Activated naive CD4-positive, alpha-beta T cell treated with anti-CD3 and anti-CD28 coated beads, Interleukin-2, amount 10 ng/mL, durations not matched to agents 7 days and 5 days (primary cell): ENCODE results near the gene HTR6.
A peak's percentile ranks its signal among the peaks of the same experiment; 100 is the strongest.

Experiments used
- CTCF ChIA-PET: fragments of 350-600 bp; sonication (Branson Sonifier 250); formaldehyde crosslinking; loops from one replicate; lab custom pipeline; 2021; ENCODE audit warnings: antibody characterized with exemption; lab: Charles Lee
- DNase-seq: peaks from one replicate; pipeline ENCODE4 v3.0.0-alpha.2; 2020
- H3K27ac Mint-ChIP-seq: one replicate; pipeline ENCODE4 v1.8.0; 2021; ENCODE audit warnings: mild to moderate bottlenecking, moderate library complexity, mixed read lengths
- H3K27me3 Mint-ChIP-seq: one replicate; pipeline ENCODE4 v1.8.0; 2021; ENCODE audit warnings: mild to moderate bottlenecking, mixed read lengths
- H3K36me3 Mint-ChIP-seq: one replicate; pipeline ENCODE4 v1.8.0; 2021; ENCODE audit warnings: mixed read lengths
- H3K4me1 Mint-ChIP-seq: one replicate; pipeline ENCODE4 v1.8.0; 2021; ENCODE audit warnings: mixed read lengths
- H3K4me3 Mint-ChIP-seq: one replicate; pipeline ENCODE4 v1.8.0; 2021; ENCODE audit warnings: mild to moderate bottlenecking, moderate library complexity, mixed read lengths
- H3K9me3 Mint-ChIP-seq: one replicate; pipeline ENCODE4 v1.8.0; 2021; ENCODE audit warnings: mixed read lengths

Gene HTR6

DNA sequence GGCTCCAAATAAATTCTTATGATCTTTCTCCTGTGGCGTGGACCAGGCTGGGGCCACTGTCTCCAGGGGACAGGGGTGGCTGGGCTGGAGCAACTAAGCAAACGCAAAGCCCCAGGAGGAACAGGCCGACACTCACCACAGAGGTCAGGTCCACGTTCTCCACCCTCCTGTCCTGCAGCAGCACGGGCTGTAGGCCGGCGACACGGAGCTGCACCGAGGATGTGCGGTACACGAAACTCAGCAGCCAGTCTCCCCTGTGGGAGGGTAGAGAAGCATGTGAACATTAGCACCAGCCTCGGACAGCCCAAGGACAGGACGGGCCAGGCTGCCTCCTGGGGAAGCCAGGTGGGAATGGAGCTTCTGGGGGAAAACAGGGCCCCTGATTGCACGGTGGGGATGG lies 29.6 kb downstream of the HTR6 start:
- peaks cover 14% of the 10 kb centered on the region for H3K9me3 Mint-ChIP-seq
- H3K36me3 Mint-ChIP-seq: peaks cover 33% of the 10 kb centered on the region
- no peak for DNase-seq
- H3K27me3 Mint-ChIP-seq: no peaks in the 10 kb centered on the region
- CTCF ChIA-PET: interaction anchor here (1.0 to 2.0 kb wide), 3 partner anchors 9 to 17 kb away, joined by 3 to 5 read pairs (median 4); no protein-coding TSS in a partner anchor
- peaks cover 5% of the 10 kb centered on the region for H3K4me1 Mint-ChIP-seq
- no peak overlapping the region for H3K4me3 Mint-ChIP-seq
- no peak overlapping the region for H3K27ac Mint-ChIP-seq

DNA sequence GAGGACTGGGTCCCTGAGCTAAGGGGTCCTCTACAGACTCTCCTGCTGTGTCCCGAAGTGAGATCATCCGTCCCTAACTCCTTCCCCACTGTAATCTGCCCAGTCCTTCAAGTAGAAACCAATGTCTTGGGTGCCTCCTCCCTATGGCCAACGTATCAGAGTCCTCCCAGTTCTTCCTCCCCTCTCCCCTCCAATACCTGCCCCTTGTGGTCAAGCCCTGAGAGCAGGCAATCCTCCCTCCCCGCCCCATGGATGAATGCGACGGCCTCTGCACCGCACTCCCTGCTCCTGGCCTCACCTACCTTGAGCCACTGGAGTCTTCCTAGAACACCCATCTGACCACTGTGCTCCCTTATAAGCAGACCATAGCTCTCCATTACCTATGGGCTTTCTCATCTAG lies 31.1 kb downstream of the HTR6 start:
- no peak for DNase-seq
- H3K4me1 Mint-ChIP-seq: no peaks in the 10 kb centered on the region
- H3K27ac Mint-ChIP-seq: no peak overlapping the region
- CTCF ChIA-PET: interaction anchor here (1.9 to 2.0 kb wide), 2 partner anchors 10 to 34 kb away, joined by 4 to 5 read pairs; no protein-coding TSS in a partner anchor
- H3K36me3 Mint-ChIP-seq: peaks cover 23% of the 10 kb centered on the region
- H3K9me3 Mint-ChIP-seq: peaks cover 4% of the 10 kb centered on the region
- H3K27me3 Mint-ChIP-seq: no peaks in the 10 kb centered on the region
- no peak overlapping the region for H3K4me3 Mint-ChIP-seq

DNA sequence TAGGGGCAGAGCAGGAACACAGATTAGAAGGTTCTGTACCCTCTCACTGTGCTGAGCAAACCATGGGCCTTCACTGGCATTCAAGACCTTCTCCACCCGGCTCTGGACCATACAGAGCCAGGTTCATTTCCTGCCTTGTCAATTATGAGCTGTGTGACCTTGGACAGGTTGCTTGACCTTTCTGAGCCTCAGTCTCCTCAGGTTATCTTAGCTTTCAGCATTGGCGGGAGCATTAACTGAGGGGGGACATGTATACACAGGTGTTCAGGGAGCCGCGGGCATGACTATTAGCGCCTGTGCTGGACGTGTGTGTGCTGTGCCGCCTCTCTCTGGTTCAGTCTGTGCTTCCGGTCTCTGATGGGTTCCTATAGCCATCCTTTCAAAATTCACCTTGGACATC lies 32.1 kb downstream of the HTR6 start:
- H3K4me1 Mint-ChIP-seq: no peaks in the 10 kb centered on the region
- no peaks in the 10 kb centered on the region for H3K9me3 Mint-ChIP-seq
- H3K27ac Mint-ChIP-seq: no peak overlapping the region
- no peaks in the 10 kb centered on the region for H3K27me3 Mint-ChIP-seq
- peaks cover 15% of the 10 kb centered on the region for H3K36me3 Mint-ChIP-seq
- DNase-seq: no peak
- CTCF ChIA-PET: interaction anchor here (1.9 kb wide), 1 partner anchor 35 kb away, joined by 4 read pairs; no protein-coding TSS in a partner anchor
- H3K4me3 Mint-ChIP-seq: no peak overlapping the region

DNA sequence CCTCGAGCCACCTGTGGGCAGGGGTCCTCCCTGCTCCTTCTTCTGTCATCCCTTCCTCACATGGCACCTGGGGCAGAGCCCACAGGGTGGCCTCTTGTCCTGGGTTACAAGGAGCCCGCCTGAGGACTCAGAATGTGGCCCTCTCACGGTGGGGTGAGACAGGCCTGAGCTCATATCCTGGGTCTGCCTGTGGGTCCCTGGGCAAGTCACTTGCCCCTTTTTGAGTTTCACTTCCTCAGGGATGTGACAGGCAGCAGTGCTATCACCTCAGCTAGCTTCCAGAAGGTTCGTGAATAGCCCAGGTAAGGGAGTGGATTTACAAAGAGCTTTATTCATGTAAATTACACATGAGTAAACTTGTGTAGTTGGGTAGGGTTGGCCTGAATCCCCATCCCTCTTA lies 33.5 kb downstream of the HTR6 start:
- Mint-ChIP-seq H3K27ac (no peak overlapping the region), H3K4me1 (no peaks in the 10 kb centered on the region), H3K27me3 (no peaks in the 10 kb centered on the region), H3K9me3 (no peaks in the 10 kb centered on the region), H3K4me3 (no peak overlapping the region), H3K36me3 (peaks cover 13% of the 10 kb centered on the region)
- no peak for DNase-seq
- CTCF ChIA-PET: interaction anchor here (0.6 kb wide), 1 partner anchor 64 kb away, joined by 3 read pairs; no protein-coding TSS in a partner anchor

DNA sequence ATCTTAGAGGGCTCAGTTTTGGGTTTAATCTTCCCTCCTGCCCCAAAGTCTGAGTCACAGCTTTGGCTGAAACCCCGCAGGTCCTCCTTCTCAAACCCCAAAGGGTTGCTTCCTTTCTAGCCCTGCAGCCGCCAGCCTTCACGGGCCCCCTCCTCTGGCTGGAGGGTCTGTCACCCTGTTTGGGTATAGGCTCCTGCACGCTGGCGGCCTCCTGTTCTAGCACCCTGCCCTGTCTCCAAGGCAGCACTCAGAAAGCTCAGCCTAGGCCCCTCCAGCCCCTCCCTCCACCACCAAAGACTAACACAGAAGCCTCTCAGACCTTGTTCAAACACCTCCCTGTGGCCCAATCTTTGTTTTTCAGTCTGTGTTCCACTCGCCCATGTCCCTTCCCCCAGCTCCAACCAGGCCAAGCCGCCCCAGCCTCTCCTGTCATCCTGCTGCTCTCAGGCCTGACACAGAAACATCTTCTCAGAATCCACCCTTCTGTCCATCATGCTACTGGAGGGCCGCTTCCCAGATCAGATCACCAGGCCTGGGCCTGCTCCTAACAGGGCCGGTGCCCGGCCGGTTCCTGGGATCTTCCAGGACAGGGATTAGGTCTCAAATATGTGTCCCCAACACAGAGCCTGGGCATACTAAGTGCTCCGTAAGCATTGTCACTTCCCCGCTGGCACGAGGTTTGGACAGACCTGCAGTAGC lies 35.6 kb downstream of the HTR6 start:
- DNase-seq: no peak
- H3K36me3 Mint-ChIP-seq: peaks cover 10% of the 10 kb centered on the region
- peaks cover 7% of the 10 kb centered on the region for H3K4me1 Mint-ChIP-seq
- no peak overlapping the region for H3K4me3 Mint-ChIP-seq
- H3K9me3 Mint-ChIP-seq: no peaks in the 10 kb centered on the region
- H3K27ac Mint-ChIP-seq: no peak overlapping the region
- CTCF ChIA-PET: no interaction called here
- H3K27me3 Mint-ChIP-seq: no peaks in the 10 kb centered on the region

GRCh38 chr1:19703280-19703679 lies 38.6 kb downstream of the HTR6 start:
- Mint-ChIP-seq H3K36me3 (peaks cover 4% of the 10 kb centered on the region), H3K9me3 (no peaks in the 10 kb centered on the region), H3K27me3 (no peaks in the 10 kb centered on the region), H3K27ac (no peak overlapping the region), H3K4me3 (no peak overlapping the region), H3K4me1 (peaks cover 7% of the 10 kb centered on the region)
- CTCF ChIA-PET: interaction anchor here (1.2 to 5.8 kb wide), 9 partner anchors 9 to 524 kb away, joined by 3 to 84 read pairs (median 7); no protein-coding TSS in a partner anchor
- DNase-seq: no peak

DNA sequence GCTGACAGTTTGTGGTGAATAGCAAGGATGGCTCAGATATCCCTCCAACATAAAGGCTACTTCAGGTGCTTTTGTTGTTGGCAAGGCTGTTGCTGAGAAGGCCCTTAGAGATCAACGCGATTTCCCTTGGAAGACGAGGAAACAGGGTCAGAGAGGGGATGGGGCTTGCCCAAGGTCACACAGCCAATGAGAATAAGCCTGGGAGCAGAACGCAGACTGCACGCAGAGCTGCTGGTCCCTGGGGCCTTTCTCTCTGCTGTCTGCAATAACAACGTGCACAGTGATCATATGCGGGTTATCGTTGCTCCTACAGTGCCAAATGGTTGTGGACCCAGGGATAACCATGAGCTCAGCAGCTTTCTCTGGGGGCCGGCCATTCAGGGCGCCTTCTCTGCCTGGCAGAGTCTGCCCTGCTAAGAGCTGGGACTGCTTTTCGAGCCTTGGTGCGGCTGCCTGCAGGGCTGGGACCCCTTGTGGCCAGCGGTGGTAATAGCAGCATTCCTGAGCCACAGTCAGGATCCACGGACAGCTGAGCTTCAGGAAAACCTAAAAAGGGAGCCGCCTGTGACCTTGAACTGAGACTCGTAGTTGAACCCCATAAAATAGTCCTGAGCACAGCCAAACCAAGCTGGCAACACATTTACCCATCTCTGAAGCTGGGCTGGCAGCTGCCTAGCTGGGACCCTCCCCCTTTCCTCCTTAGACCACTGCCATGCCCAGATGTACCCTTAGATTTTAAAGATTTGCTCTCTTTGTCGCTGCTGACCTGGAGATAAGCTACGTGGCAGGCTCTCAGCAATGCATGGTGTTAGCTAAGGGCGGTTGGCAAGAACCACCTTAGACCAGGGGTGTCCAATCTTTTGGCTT lies 39.8 kb downstream of the HTR6 start:
- Mint-ChIP-seq H3K4me3 (no peak overlapping the region), H3K36me3 (peaks cover 4% of the 10 kb centered on the region), H3K9me3 (no peaks in the 10 kb centered on the region), H3K27ac (no peak overlapping the region), H3K27me3 (no peaks in the 10 kb centered on the region), H3K4me1 (peaks cover 9% of the 10 kb centered on the region)
- DNase-seq: peak; percentile 66
- CTCF ChIA-PET: interaction anchor here (0.8 to 5.8 kb wide), 13 partner anchors 8 to 43 kb away, joined by 3 to 84 read pairs (median 6); no protein-coding TSS in a partner anchor

DNA sequence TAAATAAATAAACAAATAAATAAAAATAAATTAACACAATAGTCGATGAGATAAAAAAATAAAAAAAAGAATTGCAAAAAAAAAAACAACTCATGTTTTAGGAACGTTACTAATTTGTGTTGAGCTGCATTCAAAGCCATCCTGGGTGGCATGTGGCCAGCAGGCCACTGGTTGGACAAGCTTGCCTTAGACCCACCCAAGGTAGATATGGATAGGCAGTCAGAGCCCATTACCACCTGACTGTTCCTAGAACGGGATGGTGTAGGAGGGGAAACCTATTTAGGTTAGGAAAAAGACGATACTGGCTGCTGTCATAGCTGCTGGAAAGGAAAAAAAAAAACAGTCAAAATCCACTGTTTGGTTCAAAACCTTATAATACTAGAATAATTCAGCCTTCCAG lies 40.8 kb downstream of the HTR6 start:
- H3K27me3 Mint-ChIP-seq: no peaks in the 10 kb centered on the region
- peaks cover 2% of the 10 kb centered on the region for H3K36me3 Mint-ChIP-seq
- H3K9me3 Mint-ChIP-seq: no peaks in the 10 kb centered on the region
- H3K27ac Mint-ChIP-seq: no peak overlapping the region
- CTCF ChIA-PET: interaction anchor here (1.5 to 5.8 kb wide), 7 partner anchors 10 to 44 kb away, joined by 5 to 84 read pairs (median 9); no protein-coding TSS in a partner anchor
- H3K4me3 Mint-ChIP-seq: no peak overlapping the region
- peaks cover 13% of the 10 kb centered on the region for H3K4me1 Mint-ChIP-seq
- no peak for DNase-seq

DNA sequence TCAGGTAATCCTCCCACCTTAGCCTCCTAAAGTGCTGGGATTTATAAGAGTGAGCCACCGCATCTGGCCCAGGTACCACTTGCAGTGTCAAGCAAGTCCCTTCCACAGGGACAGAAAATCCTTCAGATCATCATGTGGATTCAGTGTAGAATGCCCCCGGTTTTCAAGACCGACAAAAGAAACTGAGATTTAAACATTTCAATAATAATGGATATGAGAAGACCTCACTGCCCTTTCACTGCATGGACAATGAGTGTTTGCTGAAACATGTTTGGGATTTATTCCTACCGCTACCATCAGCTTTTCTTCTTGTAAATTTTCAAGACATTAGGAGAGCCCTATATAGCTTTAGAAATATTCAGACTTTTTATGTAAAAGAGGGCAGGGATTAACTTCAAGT lies 41.5 kb downstream of the HTR6 start:
- CTCF ChIA-PET: interaction anchor here (0.6 to 5.8 kb wide), 5 partner anchors 9 to 514 kb away, joined by 3 to 84 read pairs (median 5); no protein-coding TSS in a partner anchor
- H3K4me1 Mint-ChIP-seq: peaks cover 19% of the 10 kb centered on the region
- H3K27me3 Mint-ChIP-seq: no peaks in the 10 kb centered on the region
- no peak overlapping the region for H3K4me3 Mint-ChIP-seq
- no peak overlapping the region for H3K27ac Mint-ChIP-seq
- no peaks in the 10 kb centered on the region for H3K9me3 Mint-ChIP-seq
- no peak for DNase-seq
- peaks cover 2% of the 10 kb centered on the region for H3K36me3 Mint-ChIP-seq

DNA sequence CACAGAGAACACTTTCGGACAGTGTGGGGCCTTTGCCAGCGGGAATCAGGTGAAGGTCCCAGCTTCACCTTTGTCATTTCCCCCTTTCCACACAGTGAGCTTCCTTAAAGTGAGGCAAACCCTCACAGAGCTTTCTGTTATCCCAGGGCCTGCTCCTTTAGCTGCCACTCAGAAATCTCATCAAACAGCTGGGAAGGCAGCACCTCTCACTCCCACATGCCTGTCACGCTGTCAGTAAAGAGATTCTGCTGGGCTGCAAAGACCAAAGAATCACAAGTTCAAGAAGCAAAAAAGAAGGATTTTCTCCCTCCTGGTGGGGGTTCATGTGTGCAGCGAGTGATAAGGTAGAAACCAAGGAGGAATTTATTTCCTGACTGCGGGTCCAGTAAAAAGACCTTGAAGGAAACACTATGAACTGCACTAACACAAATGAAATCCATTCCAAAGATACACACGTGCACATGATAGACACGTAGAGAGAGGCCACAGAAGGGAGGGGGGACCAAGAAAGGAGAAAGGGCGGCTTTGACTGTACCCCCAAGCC lies 44.0 kb downstream of the HTR6 start:
- Mint-ChIP-seq H3K4me3 (no peak overlapping the region), H3K4me1 (peaks cover 25% of the 10 kb centered on the region), H3K36me3 (no peaks in the 10 kb centered on the region), H3K9me3 (no peaks in the 10 kb centered on the region), H3K27me3 (no peaks in the 10 kb centered on the region), H3K27ac (no peak overlapping the region)
- no peak for DNase-seq
- CTCF ChIA-PET: interaction anchor here (0.7 to 0.9 kb wide), 2 partner anchors 21 to 47 kb away, joined by 3 to 5 read pairs; no protein-coding TSS in a partner anchor

DNA sequence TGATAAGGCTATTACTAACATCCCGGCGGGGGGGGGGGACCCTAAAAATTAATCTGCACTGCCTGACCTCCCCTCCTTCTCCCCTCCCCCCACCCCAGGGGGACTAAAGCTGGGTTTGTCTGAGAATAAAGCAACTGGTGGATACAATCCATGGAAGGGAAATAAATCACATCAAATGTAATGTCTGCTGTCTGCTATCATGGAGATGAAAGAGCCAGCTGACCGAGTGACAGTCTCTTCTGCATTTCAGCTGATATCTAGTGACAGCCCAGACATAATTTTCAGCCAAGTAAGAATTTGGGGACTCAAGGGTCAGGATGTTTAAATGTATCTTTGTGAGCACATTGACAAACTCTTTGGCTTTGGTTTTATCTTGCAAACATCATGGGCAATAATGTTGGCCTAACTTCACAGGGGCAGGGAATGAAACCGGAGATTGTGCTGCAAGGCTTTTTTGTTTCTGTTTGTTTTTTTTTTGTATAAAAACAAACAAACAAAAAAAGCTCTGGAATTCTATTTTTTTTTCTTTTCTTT lies 44.7 kb downstream of the HTR6 start:
- Mint-ChIP-seq H3K4me1 (peaks cover 18% of the 10 kb centered on the region), H3K36me3 (no peaks in the 10 kb centered on the region), H3K27me3 (no peaks in the 10 kb centered on the region), H3K27ac (no peak overlapping the region), H3K4me3 (no peak overlapping the region), H3K9me3 (no peaks in the 10 kb centered on the region)
- no peak for DNase-seq
- CTCF ChIA-PET: no interaction called here

DNA sequence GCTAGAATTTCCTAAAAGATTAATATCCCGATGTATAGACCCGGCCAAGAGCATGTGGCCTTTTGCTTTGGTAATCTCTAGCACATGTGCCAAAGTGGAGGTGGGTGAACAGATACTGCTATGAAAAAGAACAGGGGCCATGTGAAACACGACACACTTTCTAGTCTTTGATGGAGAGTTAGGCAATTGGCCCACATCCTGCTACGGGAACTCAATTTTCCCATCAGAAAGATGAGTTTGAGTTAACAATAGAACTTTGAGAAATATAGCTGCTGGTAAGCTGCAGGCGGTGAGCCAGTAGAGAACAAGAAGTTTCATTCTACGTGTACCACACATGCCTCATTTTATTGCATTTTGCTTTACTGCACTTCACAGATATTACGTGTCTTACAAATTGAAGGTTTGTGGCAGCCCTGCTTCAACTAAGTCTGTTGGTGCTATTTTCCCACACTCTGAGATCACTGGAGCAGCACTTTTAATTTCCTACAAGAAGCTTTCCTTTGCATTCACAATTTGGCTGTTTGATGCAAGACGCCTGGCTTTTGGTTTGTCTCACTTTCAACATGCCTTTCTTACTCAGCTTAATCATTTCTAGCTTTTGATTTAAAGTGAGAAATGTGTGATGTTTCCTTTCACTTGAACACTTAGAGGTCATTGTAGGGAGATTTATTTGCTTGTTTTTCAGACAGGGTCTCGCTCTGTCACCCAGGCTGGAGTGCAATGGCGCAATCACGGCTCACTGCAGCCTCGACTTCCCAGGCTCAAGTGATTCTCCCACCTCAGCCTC lies 46.3 kb downstream of the HTR6 start:
- Mint-ChIP-seq H3K4me1 (peaks cover 23% of the 10 kb centered on the region), H3K4me3 (no peak overlapping the region), H3K27ac (no peak overlapping the region), H3K27me3 (no peaks in the 10 kb centered on the region), H3K36me3 (peaks cover 2% of the 10 kb centered on the region), H3K9me3 (no peaks in the 10 kb centered on the region)
- CTCF ChIA-PET: interaction anchor here (0.7 kb wide), 3 partner anchors 48 to 717 kb away, joined by 3 read pairs; no protein-coding TSS in a partner anchor
- DNase-seq: no peak

- Mint-ChIP-seq H3K9me3 (no peaks in the 10 kb centered on the region), H3K4me1 (peaks cover 23% of the 10 kb centered on the region), H3K36me3 (peaks cover 2% of the 10 kb centered on the region), H3K27me3 (no peaks in the 10 kb centered on the region), H3K4me3 (no peak overlapping the region), H3K27ac (no peak overlapping the region)
- CTCF ChIA-PET: interaction anchor here (1.5 kb wide), 1 partner anchor 9 kb away, joined by 4 read pairs; no protein-coding TSS in a partner anchor
- no peak for DNase-seq
Measured at GRCh38 chr1:19712928-19713327, 48.3 kb downstream of the HTR6 start.
